Stomach (tissue), 9 donors: Measurements from ENCODE around the gene POMGNT2. TPM values are rescaled to one million over a fixed set of nuclear protein-coding genes. Genes with fewer than 3 reads are reported as not detected.

Experiments used
- DNase-seq, 2 donors: peaks; one replicate each; pipeline versions ENCODE4 v3.0.0 to v3.0.0-alpha.2; 2013 to 2019
- H3K27ac ChIP-seq, 5 donors: fragments of 200-600 bp in 4 of 5; sonication (generic) in 4 of 5; one replicate each; pipeline ENCODE4 v1.5.1; 2013 to 2019; ENCODE audit warnings: mild to moderate bottlenecking in 1 of 5, moderate library complexity in 1 of 5
- H3K27me3 ChIP-seq, 3 donors: fragments of 200-600 bp; sonication (generic); one replicate each; pipeline ENCODE4 v1.5.1; 2017 to 2019; ENCODE audit warnings: mixed run types in 1 of 3
- H3K36me3 ChIP-seq, 4 donors: fragments of 200-600 bp; sonication (generic); 1 replicate in 3 of 4; 2 replicates in 1 of 4; pipeline ENCODE4 v1.5.1; 2016 to 2019
- H3K4me1 ChIP-seq, 4 donors: fragments of 200-600 bp; sonication (generic); one replicate each; pipeline ENCODE4 v1.5.1; 2016 to 2019
- H3K4me3 ChIP-seq, 4 donors: fragments of 200-600 bp; sonication (generic) in 3 of 4; one replicate each; pipeline ENCODE4 v1.5.1; 2016 to 2019; ENCODE audit warnings: mild to moderate bottlenecking in 1 of 4
- H3K9me3 ChIP-seq, 4 donors: fragments of 200-600 bp; sonication (generic); one replicate each; pipeline ENCODE4 v1.5.1; 2016 to 2019
- CTCF ChIP-seq, 7 experiments: fragments of 450-650 bp in 4 of 7; fragments of 200-600 bp in 3 of 7; sonication (generic) in 3 of 7; IDR thresholded peaks; one replicate each; pipeline ENCODE4 v1.5.1; 2016 to 2019; ENCODE audit warnings: antibody characterized with exemption in 7 of 7, control low read depth in 2 of 7, mild to moderate bottlenecking in 1 of 7
- EP300 ChIP-seq: sonication (generic); formaldehyde crosslinking; IDR thresholded peaks from one replicate; pipeline ENCODE4 v1.6.1; 2017; ENCODE audit warnings: antibody characterized with exemption
- POLR2A ChIP-seq, 4 donors: fragments of 450-650 bp; IDR thresholded peaks; one replicate each; pipeline ENCODE4 v1.6.1; 2016; ENCODE audit warnings: antibody characterized with exemption in 4 of 4, control low read depth in 2 of 4, mild to moderate bottlenecking in 1 of 4, moderate library complexity in 1 of 4
- POLR2AphosphoS5 ChIP-seq, 3 donors: sonication (generic); formaldehyde crosslinking; IDR thresholded peaks; one replicate each; pipeline ENCODE4 v1.6.1; 2016; ENCODE audit warnings: antibody characterized with exemption in 3 of 3
- WGBS, 5 donors: extraction: QIAGEN DNeasy Blood & Tissue Kit in 3 of 5; methylation state at CpG; one replicate each; pipeline versions ENCODE4 v1.1.5 to v1.1.7; 2013 to 2018; 5-methylcytosine and 5-hydroxymethylcytosine counted together
- intact Hi-C: fragments of 100-400 bp; cut with DNase I; formaldehyde crosslinking; loops from one replicate; pipeline ENCODE4 v1.15.1; 2023; ENCODE audit warnings: low total_unique reads
- polyA plus RNA-seq, 3 donors: library from polyadenylated mRNA; stranded (reverse); fragments of 200-250 nt; gene quantifications; one replicate each; pipeline ENCODE4 v1.2.3, GENCODE V29; 2013
- total RNA-seq, 5 donors: library from RNA; depleted of rRNA; stranded (reverse); fragments of >200 nt; gene quantifications; one replicate each; pipeline versions ENCODE4 v1.1.0 to v1.2.3, GENCODE V29; 2014 to 2016
- donor health status: healthy with polysubstance abuse.
- donor health status: Bipolar disorder and iron deficiency.
- donor health status: healthy.

The POMGNT2 gene
- total and polyA plus RNA-seq, 8 donors: 5.3 to 48.1 (median 8.7) TPM

DNA sequence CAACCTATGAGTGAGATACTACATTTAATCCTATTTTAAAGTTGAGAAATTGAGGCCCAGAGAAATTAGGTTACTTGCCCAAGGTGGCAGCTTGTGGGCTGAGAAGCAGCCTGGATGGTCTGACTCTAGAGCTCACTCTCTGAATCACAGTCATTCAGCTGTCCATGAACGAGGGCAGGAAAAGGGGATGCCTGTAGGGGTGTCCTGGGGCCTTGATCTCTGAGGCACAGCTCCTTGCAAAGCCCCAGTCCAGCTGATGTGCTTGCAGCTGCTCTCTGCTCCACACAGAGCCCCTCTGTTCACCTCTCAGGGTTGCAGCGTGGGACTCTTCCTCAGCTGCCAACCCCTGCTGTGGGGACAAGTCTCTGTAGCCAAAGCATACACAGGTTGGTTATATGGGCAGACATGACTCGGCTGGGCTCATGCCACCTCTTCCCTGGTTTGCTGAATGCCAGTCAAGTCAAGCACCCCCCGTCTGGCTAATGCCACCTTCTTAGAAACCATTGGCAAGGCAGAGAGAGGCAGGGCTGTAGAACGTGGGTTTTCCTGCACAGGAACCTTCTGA is 70.0 kb downstream of the POMGNT2 start:
- TF ChIP-seq CTCF (IDR thresholded peaks at IDR 0.05) (no peak), POLR2AphosphoS5 (IDR thresholded peaks at IDR 0.05) (no peak), POLR2A (IDR thresholded peaks at IDR 0.05) (no peak), EP300 (no peak)
- intact Hi-C loops: no loop called here
- H3K27ac ChIP-seq: no peak overlapping the region
- no peaks in the 10 kb centered on the region for H3K27me3 ChIP-seq
- H3K4me1 ChIP-seq: peaks cover 0 to 9% (median 0%) of the 10 kb centered on the region in 4 donors
- H3K36me3 ChIP-seq: no peaks in the 10 kb centered on the region
- no peak overlapping the region for H3K4me3 ChIP-seq
- H3K9me3 ChIP-seq: no peaks in the 10 kb centered on the region
- WGBS, 5 donors: 84 to 89% (median 86%) methylated on average over 4 to 5 of the region's 5 CpGs
- no peak for DNase-seq

DNA sequence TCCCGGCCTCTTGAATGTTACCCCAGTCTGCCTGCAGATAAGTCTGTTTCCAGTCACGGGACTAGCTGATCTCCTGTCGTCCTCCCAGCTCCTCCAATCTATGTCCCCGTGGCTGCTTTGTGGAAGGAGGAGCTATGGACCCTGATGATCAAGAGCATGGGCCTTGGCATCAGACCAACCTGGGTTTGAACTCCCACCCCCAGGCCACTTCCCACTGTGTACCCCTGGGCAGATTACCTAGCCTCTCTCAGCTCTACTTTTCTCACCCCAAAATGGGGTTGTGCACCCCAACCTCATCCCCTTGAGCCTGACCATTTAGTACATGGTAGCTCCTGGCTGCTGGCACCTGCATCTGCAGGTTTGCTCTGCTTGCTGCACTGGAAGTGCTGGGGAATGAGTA is 71.0 kb downstream of the POMGNT2 start:
- TF ChIP-seq POLR2AphosphoS5 (IDR thresholded peaks at IDR 0.05) (no peak), CTCF (IDR thresholded peaks at IDR 0.05) (no peak), POLR2A (IDR thresholded peaks at IDR 0.05) (no peak), EP300 (no peak)
- intact Hi-C loops: no loop called here
- DNase-seq: no peak
- H3K27me3 ChIP-seq: no peaks in the 10 kb centered on the region
- H3K9me3 ChIP-seq: no peaks in the 10 kb centered on the region
- no peak overlapping the region for H3K4me3 ChIP-seq
- H3K27ac ChIP-seq: no peak overlapping the region
- no peaks in the 10 kb centered on the region for H3K36me3 ChIP-seq
- WGBS, 5 donors: 91 to 100% (median 93%) methylated on average over 4 of the region's 4 CpGs
- peaks cover 0 to 9% (median 0%) of the 10 kb centered on the region in 4 donors for H3K4me1 ChIP-seq

- H3K4me1 ChIP-seq: peaks cover 0 to 9% (median under 1%) of the 10 kb centered on the region in 4 donors
- no peaks in the 10 kb centered on the region for H3K36me3 ChIP-seq
- TF ChIP-seq CTCF (IDR thresholded peaks at IDR 0.05) (no peak), EP300 (no peak), POLR2A (IDR thresholded peaks at IDR 0.05) (no peak), POLR2AphosphoS5 (IDR thresholded peaks at IDR 0.05) (no peak)
- no peak overlapping the region for H3K27ac ChIP-seq
- no peaks in the 10 kb centered on the region for H3K27me3 ChIP-seq
- no peak for DNase-seq
- no peaks in the 10 kb centered on the region for H3K9me3 ChIP-seq
- H3K4me3 ChIP-seq: no peak overlapping the region
- intact Hi-C loops: no loop called here
- 67 to 94% (median 75%) methylated on average over 4 of the region's 4 CpGs for WGBS, 5 donors
Observed at GRCh38 chr3:43034200-43034599, 71.7 kb downstream of the POMGNT2 start.

- intact Hi-C loops: no loop called here
- TF ChIP-seq EP300: no peak
- no peak for TF ChIP-seq POLR2AphosphoS5 (IDR thresholded peaks at IDR 0.05)
- TF ChIP-seq CTCF (IDR thresholded peaks at IDR 0.05): no peak
- TF ChIP-seq POLR2A (IDR thresholded peaks at IDR 0.05): no peak
- Histone ChIP-seq H3K36me3 (no peaks in the 10 kb centered on the region), H3K27ac (no peak overlapping the region), H3K9me3 (no peaks in the 10 kb centered on the region), H3K27me3 (no peaks in the 10 kb centered on the region), H3K4me1 (peaks cover under 1 to 19% (median 11%) of the 10 kb centered on the region in 4 donors), H3K4me3 (no peak overlapping the region)
- WGBS, 5 donors: 95 to 97% (median 96%) methylated on average over 18 to 23 of the region's 23 CpGs
- no peak for DNase-seq
Observed at GRCh38 chr3:43032646-43033628, 72.9 kb downstream of the POMGNT2 start.
